Right atrium auricular region (tissue), 2 donors: ENCODE measurements around the gene MYO1E. TPM values are rescaled to one million over a fixed set of nuclear protein-coding genes. Genes with fewer than 3 reads are reported as not detected.

Experiments used
- DNase-seq: peaks from one replicate; pipeline ENCODE4 v3.0.0-alpha.2; 2019; ENCODE audit warnings: low spot score
- H3K27ac ChIP-seq, 2 donors: fragments of 200-600 bp; sonication (generic); 1 replicate in 1 of 2; 2 replicates in 1 of 2; pipeline ENCODE4 v1.5.1; 2016 to 2019
- H3K27me3 ChIP-seq, 2 donors: fragments of 200-600 bp; sonication (generic); one replicate each; pipeline versions ENCODE4 v1.5.1 to v1.6.0; 2017 to 2019
- H3K36me3 ChIP-seq: fragments of 200-600 bp; sonication (generic); one replicate; pipeline ENCODE4 v1.5.1; 2016
- H3K4me1 ChIP-seq, 2 donors: fragments of 200-600 bp; sonication (generic); one replicate each; pipeline versions ENCODE4 v1.5.1 to v1.6.0; 2017 to 2019
- H3K4me3 ChIP-seq, 2 donors: fragments of 200-600 bp; sonication (generic); 1 replicate in 1 of 2; 2 replicates in 1 of 2; pipeline ENCODE4 v1.5.1; 2017 to 2019; ENCODE audit warnings: mild to moderate bottlenecking in 1 of 2, moderate library complexity in 1 of 2
- H3K9me3 ChIP-seq, 2 donors: fragments of 200-600 bp; sonication (generic); one replicate each; pipeline ENCODE4 v1.5.1; 2019
- CTCF ChIP-seq, 2 donors: fragments of 200-600 bp; sonication (generic); IDR thresholded peaks; one replicate each; pipeline ENCODE4 v1.5.1; 2019; ENCODE audit warnings: antibody characterized with exemption in 2 of 2
- total RNA-seq, 2 donors: library from RNA; depleted of rRNA; stranded (reverse); fragments of >200 nt; gene quantifications; one replicate each; pipeline ENCODE4 v1.1.0, GENCODE V29; 2016

MYO1E gene
- total RNA-seq, 2 donors from 2014 or later = 9.6 to 17.2 TPM

GRCh38 chr15:59245559-59245958 is 127.1 kb downstream of the MYO1E start:
- no peak for TF ChIP-seq CTCF (IDR thresholded peaks at IDR 0.05)
- no peaks in the 10 kb centered on the region for H3K9me3 ChIP-seq
- H3K27ac ChIP-seq = no peak overlapping the region
- H3K4me1 ChIP-seq = peaks cover 0 to 4% of the 10 kb centered on the region in 2 donors
- no peaks in the 10 kb centered on the region for H3K27me3 ChIP-seq
- no peak for DNase-seq
- H3K4me3 ChIP-seq = no peak overlapping the region
- H3K36me3 ChIP-seq = no peaks in the 10 kb centered on the region

DNA sequence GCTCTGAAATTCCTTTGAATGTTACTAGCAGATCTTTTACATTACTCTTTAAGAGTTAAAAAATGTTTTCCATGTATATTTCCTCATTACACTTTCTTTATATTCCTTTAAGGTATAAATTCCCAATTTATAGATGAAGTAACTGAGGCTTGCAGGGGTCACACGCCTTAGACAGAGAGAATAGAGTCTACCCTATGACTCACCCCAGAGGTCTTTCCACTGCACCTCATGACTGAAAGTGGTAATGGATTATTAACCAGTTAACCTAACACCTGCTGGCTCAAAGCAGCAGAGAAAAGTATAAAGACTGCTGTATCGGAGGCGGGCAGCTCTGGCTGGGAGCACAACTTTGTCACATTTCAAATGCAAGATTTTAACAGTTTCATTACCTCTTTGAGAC is 128.3 kb downstream of the MYO1E start:
- Histone ChIP-seq H3K36me3 (no peaks in the 10 kb centered on the region), H3K27me3 (no peaks in the 10 kb centered on the region), H3K4me1 (peaks cover 0 to under 1% of the 10 kb centered on the region in 2 donors), H3K4me3 (no peak overlapping the region), H3K27ac (no peak overlapping the region), H3K9me3 (no peaks in the 10 kb centered on the region)
- no peak for DNase-seq
- no peak for TF ChIP-seq CTCF (IDR thresholded peaks at IDR 0.05)

DNA sequence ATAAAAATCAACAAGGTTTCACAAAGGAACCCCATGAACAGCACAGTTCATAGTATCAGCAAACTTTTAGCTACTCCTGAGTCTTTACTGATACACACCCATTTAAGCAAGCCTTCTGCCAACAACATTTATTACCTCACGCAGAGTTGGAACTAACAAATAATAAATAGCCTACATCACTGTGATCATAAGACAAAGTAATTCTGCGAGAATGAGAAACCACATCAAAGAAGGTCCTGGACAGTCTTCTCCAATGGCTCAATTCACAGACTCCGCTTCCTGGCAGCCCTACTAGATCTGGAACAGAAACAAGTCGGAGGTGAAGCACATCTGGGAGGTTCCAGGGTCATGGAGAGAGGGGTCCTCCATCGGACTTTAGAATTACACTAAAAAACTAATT is 129.0 kb downstream of the MYO1E start:
- Histone ChIP-seq H3K27me3 (no peaks in the 10 kb centered on the region), H3K27ac (no peak overlapping the region), H3K36me3 (no peaks in the 10 kb centered on the region), H3K4me1 (no peaks in the 10 kb centered on the region), H3K4me3 (no peak overlapping the region), H3K9me3 (no peaks in the 10 kb centered on the region)
- DNase-seq = no peak
- TF ChIP-seq CTCF (IDR thresholded peaks at IDR 0.05) = no peak

GRCh38 chr15:59242649-59243048 is 130.0 kb downstream of the MYO1E start:
- no peak for DNase-seq
- Histone ChIP-seq H3K9me3 (no peaks in the 10 kb centered on the region), H3K4me1 (no peaks in the 10 kb centered on the region), H3K4me3 (no peak overlapping the region), H3K36me3 (no peaks in the 10 kb centered on the region), H3K27ac (no peak overlapping the region), H3K27me3 (no peaks in the 10 kb centered on the region)
- no peak for TF ChIP-seq CTCF (IDR thresholded peaks at IDR 0.05)

DNA sequence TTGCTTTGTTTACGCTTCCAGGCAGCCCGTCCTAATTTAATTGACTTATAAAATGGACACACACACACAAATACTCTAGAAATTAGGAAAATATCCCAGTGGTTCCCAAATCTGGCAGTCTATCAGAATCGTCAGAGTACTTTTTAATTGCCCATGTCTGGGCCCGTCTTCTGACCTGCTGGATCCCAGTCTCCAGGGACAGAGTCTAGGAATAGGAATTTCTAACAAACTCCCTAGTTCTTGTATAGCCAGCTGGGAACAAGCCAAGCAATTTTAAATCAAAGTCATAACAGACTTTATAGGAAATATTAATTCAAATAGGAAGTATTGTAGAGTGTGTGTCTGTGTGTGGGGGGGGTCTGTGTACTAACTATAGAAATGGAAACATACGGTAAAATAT is 132.6 kb downstream of the MYO1E start:
- no peak for TF ChIP-seq CTCF (IDR thresholded peaks at IDR 0.05)
- H3K27me3 ChIP-seq = no peaks in the 10 kb centered on the region
- H3K36me3 ChIP-seq = no peaks in the 10 kb centered on the region
- peaks cover 0 to 12% of the 10 kb centered on the region in 2 donors for H3K4me1 ChIP-seq
- H3K4me3 ChIP-seq = no peak overlapping the region
- H3K27ac ChIP-seq = no peak overlapping the region
- H3K9me3 ChIP-seq = no peaks in the 10 kb centered on the region
- DNase-seq = no peak

- H3K4me3 ChIP-seq = no peak overlapping the region
- no peak for DNase-seq
- H3K9me3 ChIP-seq = no peaks in the 10 kb centered on the region
- H3K27ac ChIP-seq = no peak overlapping the region
- H3K27me3 ChIP-seq = no peaks in the 10 kb centered on the region
- H3K36me3 ChIP-seq = no peaks in the 10 kb centered on the region
- no peak for TF ChIP-seq CTCF (IDR thresholded peaks at IDR 0.05)
- peaks cover 0 to 15% of the 10 kb centered on the region in 2 donors for H3K4me1 ChIP-seq
Measured at GRCh38 chr15:59237924-59238331, 134.7 kb downstream of the MYO1E start.
